Thoracic aorta (tissue), 2 donors: ENCODE data around the gene PIAS2. TPM values are rescaled to one million over a fixed set of nuclear protein-coding genes. Genes with fewer than 3 reads are reported as not detected.

Experiments
- ATAC-seq: fragments of 150-250 bp; one replicate; pipeline ENCODE4 v1.8.0; 2017; ENCODE audit warnings: low read depth; ENCODE audit not compliant: insufficient number of reproducible peaks, low FRiP score
- DNase-seq: peaks from one replicate; pipeline ENCODE4 v3.0.0-alpha.2; 2020; ENCODE audit warnings: low spot score
- H3K27ac ChIP-seq, 2 donors: fragments of 200-600 bp; sonication (generic); 1 replicate in 1 of 2; 2 replicates in 1 of 2; pipeline ENCODE4 v1.5.1; 2016; ENCODE audit warnings: mild to moderate bottlenecking in 2 of 2, moderate library complexity in 2 of 2
- H3K27me3 ChIP-seq: fragments of 200-600 bp; sonication (generic); replicated peaks from 2 replicates; pipeline ENCODE4 v1.6.0; 2016; ENCODE audit warnings: mild to moderate bottlenecking; ENCODE audit not compliant: insufficient read depth
- H3K36me3 ChIP-seq: fragments of 200-600 bp; sonication (generic); one replicate; pipeline ENCODE4 v1.5.1; 2016
- H3K4me1 ChIP-seq, 2 donors: fragments of 200-600 bp; sonication (generic); 1 replicate in 1 of 2; 2 replicates in 1 of 2; pipeline versions ENCODE4 v1.5.1 to v1.6.0; 2016; ENCODE audit warnings: low read depth in 2 of 2, mild to moderate bottlenecking in 1 of 2; ENCODE audit not compliant: control insufficient read depth in 1 of 2
- H3K4me3 ChIP-seq: fragments of 200-600 bp; sonication (generic); 2 replicates; pipeline ENCODE4 v1.5.1; 2016; ENCODE audit warnings: mild to moderate bottlenecking
- H3K9me3 ChIP-seq: fragments of 200-600 bp; sonication (generic); 2 replicates; pipeline ENCODE4 v1.5.1; 2016
- CTCF ChIP-seq: fragments of 200-600 bp; sonication (generic); IDR thresholded peaks from one replicate; pipeline ENCODE4 v1.5.1; 2019; ENCODE audit warnings: antibody characterized with exemption
- total RNA-seq, 2 donors: library from RNA; depleted of rRNA; stranded (reverse); fragments of >200 nt; gene quantifications; one replicate each; pipeline versions ENCODE4 v1.1.0 to v1.2.3, GENCODE V29; 2016

PIAS2 gene
- total RNA-seq, 2 donors from 2014 or later: 30.6 to 38.2 TPM

- no peak overlapping the region for H3K27ac ChIP-seq
- H3K4me1 ChIP-seq: peaks cover 10 to 27% of the 10 kb centered on the region in 2 donors
- TF ChIP-seq CTCF: no peak
- DNase-seq (no peak), ATAC-seq (no peak)
- H3K9me3 ChIP-seq: no peaks in the 10 kb centered on the region
- H3K4me3 ChIP-seq: no peak overlapping the region
- H3K27me3 ChIP-seq: no peaks in the 10 kb centered on the region
- no peaks in the 10 kb centered on the region for H3K36me3 ChIP-seq
Measured at GRCh38 chr18:46759890-46760289, 157.4 kb downstream of the PIAS2 start.

- no peaks in the 10 kb centered on the region for H3K27me3 ChIP-seq
- no peaks in the 10 kb centered on the region for H3K36me3 ChIP-seq
- no peak within 1 kb of the TSS for H3K27ac ChIP-seq
- no peaks in the 10 kb centered on the region for H3K9me3 ChIP-seq
- H3K4me3 ChIP-seq: peak within 1 kb of the TSS; percentile 62
- no peak for TF ChIP-seq CTCF
- no peak for DNase-seq
- ATAC-seq: no peak
- H3K4me1 ChIP-seq: peaks cover 10 to 27% of the 10 kb centered on the region in 2 donors
Measured at GRCh38 chr18:46756559-46757201, 160.6 kb downstream of the PIAS2 start, which contains the start of gene ST8SIA5. Gene ST8SIA5, minus strand, starts transcription at chr18:46757053. Its CDS starts 545 bp downstream, at chr18:46756508.

GRCh38 chr18:46756025-46756558, 161.2 kb downstream of the PIAS2 start:
- Histone ChIP-seq H3K27me3 (no peaks in the 10 kb centered on the region), H3K36me3 (no peaks in the 10 kb centered on the region), H3K4me1 (peaks cover 10 to 27% of the 10 kb centered on the region in 2 donors), H3K4me3 (peak overlapping the region; percentile 62), H3K27ac (no peak overlapping the region), H3K9me3 (no peaks in the 10 kb centered on the region)
- no peak for ATAC-seq
- DNase-seq: no peak
- TF ChIP-seq CTCF: no peak

GRCh38 chr18:46755315-46756024, 161.8 kb downstream of the PIAS2 start:
- H3K4me3 ChIP-seq: peak overlapping the region; percentile 62
- no peak for DNase-seq
- TF ChIP-seq CTCF: no peak
- H3K9me3 ChIP-seq: no peaks in the 10 kb centered on the region
- no peak for ATAC-seq
- H3K4me1 ChIP-seq: peaks cover 10 to 27% of the 10 kb centered on the region in 2 donors
- no peaks in the 10 kb centered on the region for H3K36me3 ChIP-seq
- H3K27me3 ChIP-seq: no peaks in the 10 kb centered on the region
- H3K27ac ChIP-seq: no peak overlapping the region

GRCh38 chr18:46754661-46755292, 162.5 kb downstream of the PIAS2 start:
- H3K27me3 ChIP-seq: no peaks in the 10 kb centered on the region
- H3K36me3 ChIP-seq: no peaks in the 10 kb centered on the region
- H3K4me3 ChIP-seq: no peak overlapping the region
- no peak for ATAC-seq
- no peak for DNase-seq
- no peak for TF ChIP-seq CTCF
- H3K27ac ChIP-seq: no peak overlapping the region
- H3K4me1 ChIP-seq: peaks cover 10 to 27% of the 10 kb centered on the region in 2 donors
- no peaks in the 10 kb centered on the region for H3K9me3 ChIP-seq
